Aorta (tissue), 5 donors: ENCODE data around the gene KLKB1. TPM values are rescaled to one million over a fixed set of nuclear protein-coding genes. Genes with fewer than 3 reads are reported as not detected.
"Not testable (repeated sequence)": the region's sequence is repeated elsewhere in the genome, so short reads cannot be mapped to it uniquely, and the experiment has no call there.

Experiments used
- ATAC-seq: fragments of 200-7000 bp; cut with Tn5 transposase; one replicate; pipeline ENCODE4 v1.9.1; 2022; ENCODE audit warnings: moderate library complexity; ENCODE audit not compliant: low FRiP score
- DNase-seq, 2 donors: peaks; one replicate each; pipeline ENCODE4 v3.0.0-alpha.2; 2020
- H3K27ac ChIP-seq, 2 donors: one replicate each; pipeline ENCODE4 v1.5.1; 2013; ENCODE audit warnings: low read length in 2 of 2, mild to moderate bottlenecking in 2 of 2, moderate library complexity in 2 of 2, control low read depth in 1 of 2, inconsistent platforms in 1 of 2, low read depth in 1 of 2
- H3K27me3 ChIP-seq, 2 donors: one replicate each; pipeline ENCODE4 v1.6.1; 2013; ENCODE audit warnings: control low read depth in 1 of 2, low read length in 1 of 2, mild to moderate bottlenecking in 1 of 2, moderate library complexity in 1 of 2; ENCODE audit not compliant: insufficient read depth in 2 of 2, control insufficient read depth in 1 of 2
- H3K36me3 ChIP-seq, 2 donors: one replicate each; pipeline ENCODE4 v1.6.1; 2013; ENCODE audit warnings: control low read depth in 1 of 2, low read length in 1 of 2, mild to moderate bottlenecking in 1 of 2; ENCODE audit not compliant: insufficient read depth in 2 of 2, control insufficient read depth in 1 of 2
- H3K4me1 ChIP-seq, 2 donors: one replicate each; pipeline ENCODE4 v1.6.1; 2013; ENCODE audit warnings: low read length in 2 of 2, control low read depth in 1 of 2, mild to moderate bottlenecking in 1 of 2, moderate library complexity in 1 of 2; ENCODE audit not compliant: insufficient read depth in 2 of 2, control insufficient read depth in 1 of 2
- H3K4me3 ChIP-seq, 2 donors: one replicate each; pipeline ENCODE4 v1.5.1; 2013; ENCODE audit warnings: low read length in 2 of 2, control low read depth in 1 of 2, mild to moderate bottlenecking in 1 of 2
- H3K9me3 ChIP-seq: one replicate; pipeline ENCODE4 v1.6.1; 2013; ENCODE audit warnings: mild to moderate bottlenecking, low read length; ENCODE audit not compliant: control insufficient read depth
- whole genome bisulfite sequencing, 2 donors: extraction: QIAGEN DNeasy Blood & Tissue Kit; methylation state at CpG; one replicate each; pipeline ENCODE4 v1.1.7; 2013; 5-methylcytosine and 5-hydroxymethylcytosine counted together
- intact Hi-C, 2 donors: fragments of 100-400 bp; cut with DNase I; formaldehyde crosslinking; loops; one replicate each; pipeline versions ENCODE4 v1.14.2 to v1.15.0; 2022
- polyA plus RNA-seq, 2 donors: library from polyadenylated mRNA; stranded (reverse); fragments of 200-250 nt; gene quantifications; one replicate each; pipeline ENCODE4 v1.2.3, GENCODE V29; 2013
- total RNA-seq, 2 donors: library from RNA; stranded (reverse); fragmentation: NEBNext Ultra II Directional; extraction: Animal tissue kit (Norgen Biotek cat#: 25700); gene quantifications; one replicate each; pipeline ENCODE4 v1.2.1, GENCODE V29; 2021
- donor health status: healthy with polysubstance abuse.
- donor health status: Bipolar disorder and iron deficiency.
- donor health status: DM: no; HTN: no; CAD: no.
- donor health status: DM: no; HTN: no; CAD: no.
- donor health status: DM: yes; HTN: yes; CAD: no.

The KLKB1 gene
- total and polyA plus RNA-seq, 4 donors: 1.2 to 7.3 (median 2.2) TPM; not detected in 1

DNA sequence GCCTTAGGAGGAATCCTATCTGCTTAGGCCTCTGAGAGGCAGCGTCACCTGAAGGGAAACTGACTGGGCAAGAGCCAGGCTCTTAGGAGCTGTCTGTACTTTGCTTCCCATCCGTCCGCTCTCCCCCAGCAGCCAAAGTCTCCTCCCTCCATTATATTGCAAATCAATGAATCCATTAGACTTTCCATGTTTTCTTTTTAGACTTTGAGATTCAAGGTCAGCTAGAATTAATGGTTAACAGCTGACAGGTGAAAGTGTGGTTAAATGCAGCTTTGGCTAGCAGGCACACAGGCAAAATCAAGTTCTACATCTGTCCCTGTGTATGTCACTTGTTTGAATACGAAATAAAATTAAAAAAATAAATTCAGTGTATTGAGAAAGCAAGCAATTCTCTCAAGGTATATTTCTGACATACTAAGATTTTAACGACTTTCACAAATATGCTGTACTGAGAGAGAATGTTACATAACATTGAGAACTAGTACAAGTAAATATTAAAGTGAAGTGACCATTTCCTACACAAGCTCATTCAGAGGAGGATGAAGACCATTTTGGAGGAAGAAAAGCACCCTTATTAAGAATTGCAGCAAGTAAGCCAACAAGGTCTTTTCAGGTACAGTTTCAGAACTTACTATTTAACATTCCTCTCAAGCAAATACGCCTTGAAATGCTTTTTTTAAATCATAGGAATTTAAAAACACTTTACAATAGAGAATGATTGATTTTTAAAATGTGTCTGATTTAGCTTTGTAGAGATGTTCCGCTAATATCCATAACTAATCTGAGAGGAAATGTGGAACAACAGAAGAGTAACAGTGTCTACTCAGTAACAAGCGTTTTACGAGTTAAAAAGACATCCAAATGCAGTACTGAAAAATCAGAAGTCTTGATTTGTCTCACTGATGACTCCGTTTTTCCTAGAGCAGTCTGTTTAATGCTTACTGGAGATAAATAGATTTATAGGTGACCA, 38.7 kb downstream of the KLKB1 start, which contains the start of gene F11:
Gene F11, plus strand, starts transcription at position 507 of the 970 bp plus-strand sequence. CDS start 948 bp downstream, outside the sequence.
- H3K4me1 ChIP-seq: no peaks in the 10 kb centered on the region
- 69 to 70% methylated on average over 10 of the region's 10 CpGs for WGBS, 2 donors
- ATAC-seq (no peak), DNase-seq (no peak)
- intact Hi-C loops: no loop called here
- no peaks in the 10 kb centered on the region for H3K36me3 ChIP-seq
- H3K4me3 ChIP-seq: no peak within 1 kb of the TSS
- H3K27ac ChIP-seq: no peak within 1 kb of the TSS
- no peaks in the 10 kb centered on the region for H3K9me3 ChIP-seq
- no peaks in the 10 kb centered on the region for H3K27me3 ChIP-seq

DNA sequence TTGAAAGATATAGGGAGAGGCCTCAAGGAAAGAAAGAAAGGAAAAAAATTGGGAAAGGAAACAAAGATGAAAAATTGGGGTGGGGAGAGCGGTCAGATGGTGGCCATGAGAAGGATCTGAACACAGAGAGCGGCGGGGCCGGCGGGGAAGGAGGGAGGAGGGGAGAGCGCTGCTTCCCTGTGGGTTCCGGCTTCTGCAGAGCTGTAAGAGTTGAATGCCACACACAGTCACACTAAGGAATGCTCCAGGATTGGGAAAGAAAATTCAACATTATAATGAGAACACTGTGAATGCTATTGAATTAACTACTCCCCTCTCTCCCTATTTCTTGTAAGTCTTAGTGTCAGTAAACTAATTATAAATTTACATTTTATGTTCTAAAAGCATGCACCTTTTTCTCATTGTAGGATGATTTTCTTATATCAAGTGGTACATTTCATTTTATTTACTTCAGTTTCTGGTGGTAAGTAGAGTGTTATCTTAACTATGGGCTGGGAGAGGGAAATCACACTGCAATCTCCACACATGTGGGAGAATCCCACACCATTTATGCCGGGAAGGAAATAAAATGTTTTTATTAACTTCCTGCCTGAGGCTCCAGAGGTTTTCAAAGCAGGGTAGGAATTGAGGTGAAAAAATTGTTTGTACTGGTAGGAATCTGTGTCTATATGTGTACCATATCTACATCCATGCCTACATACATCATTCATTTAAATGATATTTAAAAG, 39.6 kb downstream of the KLKB1 start:
- H3K27me3 ChIP-seq: no peaks in the 10 kb centered on the region
- WGBS, 2 donors: 26 to 34% methylated on average over 8 of the region's 8 CpGs
- peaks cover 2% of the 10 kb centered on the region for H3K9me3 ChIP-seq
- ATAC-seq: no peak
- H3K27ac ChIP-seq: no peak overlapping the region
- intact Hi-C loops: no loop called here
- H3K4me3 ChIP-seq: no peak overlapping the region
- DNase-seq: no peak
- H3K36me3 ChIP-seq: no peaks in the 10 kb centered on the region
- no peaks in the 10 kb centered on the region for H3K4me1 ChIP-seq

DNA sequence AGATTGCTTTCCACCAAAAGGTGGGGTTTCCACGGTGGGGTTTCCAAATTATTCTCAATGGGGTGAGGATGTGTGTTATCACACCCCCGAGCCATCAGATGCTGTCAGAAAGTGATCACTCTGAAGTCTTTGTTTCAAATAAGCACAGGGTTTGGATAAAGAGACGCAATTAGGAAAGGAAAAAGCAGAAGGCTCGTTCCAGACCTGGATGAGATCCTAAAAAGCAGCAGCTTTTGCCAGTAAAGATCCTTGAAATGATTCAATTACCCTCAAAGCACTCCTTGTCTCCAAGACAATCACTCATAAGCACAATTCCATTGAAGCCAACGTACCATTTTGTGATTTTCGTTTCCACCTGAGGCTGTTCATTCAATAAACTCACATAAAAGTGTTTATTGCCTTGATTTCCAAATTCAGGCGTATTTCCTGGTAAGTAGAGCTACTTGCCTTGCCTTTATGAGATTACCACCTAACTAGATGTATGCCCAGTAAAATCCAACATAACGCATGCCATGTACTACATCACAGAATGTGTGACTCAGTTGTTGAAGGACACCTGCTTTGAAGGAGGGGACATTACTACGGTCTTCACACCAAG, 43.9 kb downstream of the KLKB1 start:
- intact Hi-C loops: no loop called here
- no peak for ATAC-seq

DNA sequence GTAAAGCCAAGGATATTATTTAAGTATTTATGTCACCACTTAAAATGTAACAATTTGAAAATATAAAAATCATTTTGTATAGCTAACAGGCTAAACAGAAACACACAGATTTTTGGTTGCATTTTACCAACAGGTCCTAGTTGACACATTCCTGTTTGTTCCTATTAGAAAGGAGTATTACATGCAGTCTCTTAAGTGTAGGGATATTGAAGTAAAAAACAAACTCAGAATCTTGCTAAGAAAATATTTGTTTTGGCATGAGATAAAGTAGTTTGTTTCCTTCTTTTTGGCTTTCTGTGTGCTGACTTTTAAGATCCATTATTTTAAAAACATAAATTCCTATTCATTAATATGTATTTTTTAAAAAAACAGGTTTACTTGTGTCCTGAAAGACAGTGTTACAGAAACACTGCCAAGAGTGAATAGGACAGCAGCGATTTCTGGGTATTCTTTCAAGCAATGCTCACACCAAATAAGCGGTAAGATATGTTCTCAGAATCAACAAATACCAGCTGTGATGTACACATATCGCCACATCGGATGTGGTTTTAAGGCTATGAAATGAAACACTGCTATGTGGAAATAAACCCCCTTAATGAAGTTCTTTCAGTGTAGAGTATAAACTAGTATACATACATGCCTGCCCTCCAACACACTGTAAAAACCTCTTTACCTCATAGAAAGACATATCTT, 45.5 kb downstream of the KLKB1 start:
- Histone ChIP-seq H3K27me3 (no peaks in the 10 kb centered on the region), H3K4me1 (no peaks in the 10 kb centered on the region), H3K9me3 (peaks cover 2% of the 10 kb centered on the region), H3K27ac (no peak overlapping the region), H3K4me3 (no peak overlapping the region), H3K36me3 (no peaks in the 10 kb centered on the region)
- WGBS, 2 donors: 82 to 89% methylated on average over 4 of the region's 4 CpGs
- intact Hi-C loops: no loop called here
- no peak for ATAC-seq
- DNase-seq: no peak

More for the DNA sequence above, 43.9 kb downstream of the KLKB1 start:
- Histone ChIP-seq H3K36me3 (no peaks in the 10 kb centered on the region), H3K4me1 (no peaks in the 10 kb centered on the region), H3K27me3 (no peaks in the 10 kb centered on the region), H3K9me3 (peaks cover 2% of the 10 kb centered on the region), H3K27ac (no peak overlapping the region), H3K4me3 (no peak overlapping the region)
- WGBS, 2 donors: 83 to 88% methylated on average over 9 of the region's 9 CpGs
- DNase-seq: no peak

DNA sequence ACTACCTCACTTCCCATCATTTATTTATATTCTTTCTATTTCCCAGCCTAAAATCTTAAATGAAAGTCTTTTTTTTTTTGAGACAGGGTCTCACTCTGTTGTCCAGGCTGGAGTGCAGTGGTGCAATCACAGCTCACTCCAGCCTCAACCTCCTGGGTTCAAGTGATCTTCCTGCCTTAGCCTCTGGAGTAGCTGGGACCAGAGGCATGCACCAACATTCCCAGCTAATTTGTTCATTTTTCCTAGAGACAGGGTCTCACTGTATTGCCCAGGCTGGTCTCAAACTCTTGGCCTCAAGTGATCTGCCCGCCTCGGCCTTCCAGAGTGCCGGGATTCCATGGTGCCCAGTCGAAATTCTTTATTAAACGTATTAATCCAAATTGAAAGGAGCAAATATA, 46.1 kb downstream of the KLKB1 start:
- H3K9me3 ChIP-seq, H3K27ac ChIP-seq, H3K4me1 ChIP-seq, H3K36me3 ChIP-seq, DNase-seq, intact Hi-C loops, H3K27me3 ChIP-seq, H3K4me3 ChIP-seq, ATAC-seq: not testable (repeated sequence)
- WGBS, 2 donors: 94 to 95% methylated on average over 5 of the region's 5 CpGs

DNA sequence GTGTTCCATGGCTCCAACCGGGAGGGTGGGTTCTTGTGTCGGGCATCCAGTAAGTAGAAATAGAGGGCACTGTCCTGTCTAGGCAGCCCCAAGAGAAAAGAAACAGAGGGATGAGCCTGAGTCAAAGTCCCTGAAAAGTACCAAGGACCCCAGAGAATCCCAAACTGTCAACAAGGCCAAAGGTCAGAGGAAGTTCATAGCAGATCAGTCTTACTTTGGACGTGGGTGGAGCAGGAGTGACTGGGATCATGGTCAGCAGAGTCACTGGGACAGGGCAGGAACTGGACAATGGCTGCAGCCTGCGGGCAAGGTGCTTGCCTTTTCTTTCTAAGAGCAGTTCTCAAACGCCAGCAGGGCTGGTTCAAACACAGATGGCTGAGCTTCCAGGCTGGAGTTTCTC, 56.0 kb downstream of the KLKB1 start:
- Histone ChIP-seq H3K36me3 (no peaks in the 10 kb centered on the region), H3K4me3 (no peak overlapping the region), H3K27ac (no peak overlapping the region), H3K9me3 (no peaks in the 10 kb centered on the region), H3K4me1 (no peaks in the 10 kb centered on the region), H3K27me3 (no peaks in the 10 kb centered on the region)
- 82 to 83% methylated on average over 5 of the region's 5 CpGs for WGBS, 2 donors
- intact Hi-C loops: no loop called here
- ATAC-seq (no peak), DNase-seq (no peak)

DNA sequence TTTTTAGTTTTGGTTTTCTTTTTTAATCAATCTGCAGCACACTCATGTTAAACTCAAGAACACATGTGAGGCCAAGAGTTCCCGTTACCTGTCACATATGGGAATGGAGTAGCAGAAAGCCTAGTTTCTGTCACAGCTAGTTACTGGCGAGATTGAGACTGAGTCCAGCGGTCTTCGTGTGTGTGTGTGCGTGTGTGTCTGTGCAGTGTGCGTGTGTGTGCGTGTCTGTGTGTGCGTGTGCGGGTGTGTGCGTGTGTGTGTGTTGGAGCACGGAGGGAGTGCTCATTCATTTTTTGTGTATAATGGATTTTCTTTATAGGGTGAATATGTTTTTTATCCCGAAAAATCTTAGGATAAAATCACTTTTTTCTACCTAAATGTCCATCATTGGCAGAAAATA, 57.8 kb downstream of the KLKB1 start:
- Histone ChIP-seq H3K9me3 (no peaks in the 10 kb centered on the region), H3K27ac (no peak overlapping the region), H3K4me3 (no peak overlapping the region), H3K27me3 (no peaks in the 10 kb centered on the region), H3K36me3 (no peaks in the 10 kb centered on the region), H3K4me1 (no peaks in the 10 kb centered on the region)
- ATAC-seq (no peak), DNase-seq (no peak)
- WGBS, 2 donors: 85 to 91% methylated on average over 12 of the region's 12 CpGs
- intact Hi-C loops: no loop called here

DNA sequence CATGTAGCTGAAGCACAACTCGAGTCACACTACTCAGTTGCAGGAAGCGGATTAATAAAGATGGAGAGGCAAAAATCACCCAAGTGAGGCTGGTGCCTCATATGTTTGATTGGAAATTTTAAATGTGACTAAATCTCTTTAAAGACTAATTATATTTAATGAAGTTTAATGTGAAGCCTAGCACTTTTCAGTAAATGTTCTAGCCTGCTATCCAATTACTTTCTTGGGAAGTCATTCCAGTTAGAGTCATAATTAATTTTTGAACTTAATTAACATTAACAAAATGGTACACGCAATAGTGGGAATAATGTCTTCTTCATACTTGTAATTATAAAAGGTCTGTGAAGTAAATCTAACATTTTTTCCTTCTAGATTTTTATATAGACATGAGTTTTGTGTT, 59.3 kb downstream of the KLKB1 start:
- intact Hi-C loops: no loop called here
- no peaks in the 10 kb centered on the region for H3K36me3 ChIP-seq
- 92 to 93% methylated on average over 3 of the region's 3 CpGs for WGBS, 2 donors
- no peaks in the 10 kb centered on the region for H3K27me3 ChIP-seq
- no peaks in the 10 kb centered on the region for H3K9me3 ChIP-seq
- no peak overlapping the region for H3K27ac ChIP-seq
- H3K4me3 ChIP-seq: no peak overlapping the region
- ATAC-seq (no peak), DNase-seq (no peak)
- no peaks in the 10 kb centered on the region for H3K4me1 ChIP-seq
